Measurements from ENCODE around the gene MMP20.

DNA sequence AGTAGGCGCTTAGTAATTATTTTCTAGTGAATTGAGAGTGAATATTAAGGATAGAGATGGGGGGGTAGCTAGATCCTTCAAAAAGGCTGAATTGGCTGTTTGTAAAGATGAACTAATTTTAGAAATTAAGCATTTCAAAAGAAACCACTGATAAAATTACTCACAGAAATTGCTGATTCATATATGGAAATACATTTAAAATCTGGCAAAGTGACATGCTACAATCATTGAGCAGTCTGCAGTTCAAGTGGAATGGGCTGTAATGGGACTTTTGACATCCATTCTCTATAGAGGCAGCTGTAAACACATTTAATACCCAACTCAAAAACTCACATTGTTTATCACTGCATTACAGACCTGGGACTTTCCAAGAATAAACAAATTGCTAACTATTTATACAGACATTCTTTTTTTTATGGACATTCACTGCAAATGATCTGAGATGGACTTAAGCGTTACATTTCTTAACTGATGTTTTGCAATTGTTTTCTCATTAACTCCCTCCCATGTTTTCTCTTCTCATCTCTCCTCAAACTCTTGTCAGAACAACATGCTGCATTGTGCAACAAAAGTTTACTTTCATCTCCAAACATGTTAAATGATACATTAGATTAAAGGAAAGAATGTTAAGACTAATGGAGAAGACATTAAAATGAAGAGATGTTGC, 52.4 kb downstream of the MMP20 start:
- no peak for TF ChIP-seq EZH2 (IDR thresholded peaks at IDR 0.05; ENCODE audit: borderline replicate concordance, low read length)
- TF ChIP-seq, protein P1, sequence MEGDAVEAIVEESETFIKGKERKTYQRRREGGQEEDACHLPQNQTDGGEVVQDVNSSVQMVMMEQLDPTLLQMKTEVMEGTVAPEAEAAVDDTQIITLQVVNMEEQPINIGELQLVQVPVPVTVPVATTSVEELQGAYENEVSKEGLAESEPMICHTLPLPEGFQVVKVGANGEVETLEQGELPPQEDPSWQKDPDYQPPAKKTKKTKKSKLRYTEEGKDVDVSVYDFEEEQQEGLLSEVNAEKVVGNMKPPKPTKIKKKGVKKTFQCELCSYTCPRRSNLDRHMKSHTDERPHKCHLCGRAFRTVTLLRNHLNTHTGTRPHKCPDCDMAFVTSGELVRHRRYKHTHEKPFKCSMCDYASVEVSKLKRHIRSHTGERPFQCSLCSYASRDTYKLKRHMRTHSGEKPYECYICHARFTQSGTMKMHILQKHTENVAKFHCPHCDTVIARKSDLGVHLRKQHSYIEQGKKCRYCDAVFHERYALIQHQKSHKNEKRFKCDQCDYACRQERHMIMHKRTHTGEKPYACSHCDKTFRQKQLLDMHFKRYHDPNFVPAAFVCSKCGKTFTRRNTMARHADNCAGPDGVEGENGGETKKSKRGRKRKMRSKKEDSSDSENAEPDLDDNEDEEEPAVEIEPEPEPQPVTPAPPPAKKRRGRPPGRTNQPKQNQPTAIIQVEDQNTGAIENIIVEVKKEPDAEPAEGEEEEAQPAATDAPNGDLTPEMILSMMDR (IDR thresholded peaks at IDR 0.05; ENCODE audit: low read length) = no peak
